ENCODE results near the gene KLHL1.

Gene KLHL1

DNA sequence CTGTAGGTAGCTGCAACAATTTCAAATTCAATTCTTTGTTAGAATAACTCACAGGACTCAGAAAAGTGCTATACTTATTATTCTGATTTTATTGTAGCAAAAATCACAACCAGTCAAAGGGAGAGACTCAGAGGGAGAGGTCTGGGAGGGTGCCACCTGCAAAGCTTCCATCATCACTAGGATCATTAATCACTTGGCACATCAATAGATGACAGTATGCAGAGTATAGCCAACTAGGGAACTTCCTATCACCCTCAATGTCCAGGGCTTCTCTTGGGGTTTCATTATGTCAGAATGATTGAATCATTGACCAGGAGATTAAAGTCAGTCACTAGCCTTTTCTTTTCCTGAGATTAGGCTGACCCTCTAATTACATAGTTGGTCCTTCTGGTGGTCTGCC is 432.0 kb downstream of the KLHL1 start:
- no peak for DNase-seq

DNA sequence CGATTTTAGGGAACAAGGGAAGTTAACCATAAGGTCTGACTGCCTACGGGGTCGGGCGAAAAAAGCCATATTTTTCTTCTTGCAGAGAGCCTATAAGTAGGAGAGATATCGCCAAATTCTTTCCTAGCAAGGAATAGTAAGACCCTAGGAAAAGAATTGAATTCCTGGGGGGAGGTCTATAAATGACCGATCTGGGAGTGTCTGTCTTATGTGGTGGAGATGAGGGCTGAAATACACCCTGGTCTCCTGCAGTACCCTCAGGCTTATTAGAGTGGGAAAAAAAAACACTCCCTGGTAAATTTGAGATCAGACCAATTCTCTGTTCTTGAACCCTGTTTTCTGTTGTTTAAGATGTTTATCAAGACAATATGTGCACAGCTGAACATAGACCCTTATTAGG is 448.1 kb downstream of the KLHL1 start:
- DNase-seq, result no peak

DNA sequence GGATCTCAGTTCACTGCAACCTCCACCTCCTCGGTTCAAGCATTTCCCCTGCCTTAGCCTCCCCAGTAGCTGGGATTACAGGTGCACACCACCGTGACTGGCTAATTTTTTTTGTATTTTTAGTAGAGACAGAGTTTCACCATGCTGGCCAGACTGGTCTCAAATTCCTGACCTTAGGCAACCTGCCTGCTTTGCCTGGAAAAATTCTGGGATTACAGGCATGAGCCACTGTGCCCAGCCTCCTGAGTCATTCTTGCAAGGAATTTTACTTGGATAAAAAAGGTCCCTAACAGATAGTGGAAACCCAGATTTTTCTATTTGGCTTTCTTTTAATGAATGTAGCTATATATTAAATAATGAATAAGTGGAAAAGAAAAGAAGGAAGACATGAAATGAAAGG is 450.6 kb downstream of the KLHL1 start:
- DNase-seq, result no peak

DNA sequence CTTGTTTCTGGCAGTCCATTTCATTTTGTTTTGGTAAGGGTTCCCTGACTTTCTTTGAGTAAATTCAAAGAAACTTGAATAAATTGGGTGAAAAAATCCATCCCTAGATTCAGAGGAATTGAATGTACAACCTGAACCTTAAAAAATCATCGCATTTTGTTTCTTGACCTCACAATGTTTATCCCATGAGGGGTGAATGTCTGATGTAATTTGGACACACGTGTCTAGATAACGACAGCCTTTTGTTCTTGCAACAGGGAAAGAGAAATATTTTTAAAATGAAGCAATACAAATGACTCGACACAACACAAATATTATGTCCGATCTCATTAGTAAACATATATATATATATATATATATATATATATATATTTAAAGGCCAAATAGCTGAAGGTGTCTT is 453.9 kb downstream of the KLHL1 start:
- no peak for DNase-seq

All from NCI-H1092 (cell line).